Caki2 (cell line): Measurements from ENCODE around the gene PKD2. TPM values are rescaled to one million over a fixed set of nuclear protein-coding genes. Genes with fewer than 3 reads are reported as not detected.
"Not testable (repeated sequence)": the region's sequence is repeated elsewhere in the genome, so short reads cannot be mapped to it uniquely, and the experiment has no call there.

Experiments
- DNase-seq: peaks from one replicate; pipeline ENCODE4 v3.0.0-alpha.2; 2015; ENCODE audit warnings: low read depth
- in situ Hi-C: cut with HindIII; loops from 2 replicates; pipeline ENCODE4 v1.10.0; 2016; ENCODE audit warnings: low sequenced_read_pairs, low pct_unique_long_range_greater_than_20kb, mixed read lengths
- total RNA-seq: library from RNA; depleted of rRNA; stranded (reverse); fragments of >200 nt; shearing (Covaris generic); gene quantifications from 2 replicates; pipeline ENCODE4 v1.2.3, GENCODE V29; 2014; ENCODE audit warnings: low replicate concordance

The PKD2 gene
- total RNA-seq, 1 experiment from 2014 or later = 38.8 TPM

- in situ Hi-C loops = no loop called here
- DNase-seq = no peak
These were observed 89.9 kb downstream of the PKD2 start for GRCh38 chr4:88097301-88097700.

GRCh38 chr4:88097781-88098180 is 90.3 kb downstream of the PKD2 start:
- in situ Hi-C loops = no loop called here
- no peak for DNase-seq

- in situ Hi-C loops = no loop called here
These were observed 91.7 kb downstream of the PKD2 start for GRCh38 chr4:88098993-88099752.

DNA sequence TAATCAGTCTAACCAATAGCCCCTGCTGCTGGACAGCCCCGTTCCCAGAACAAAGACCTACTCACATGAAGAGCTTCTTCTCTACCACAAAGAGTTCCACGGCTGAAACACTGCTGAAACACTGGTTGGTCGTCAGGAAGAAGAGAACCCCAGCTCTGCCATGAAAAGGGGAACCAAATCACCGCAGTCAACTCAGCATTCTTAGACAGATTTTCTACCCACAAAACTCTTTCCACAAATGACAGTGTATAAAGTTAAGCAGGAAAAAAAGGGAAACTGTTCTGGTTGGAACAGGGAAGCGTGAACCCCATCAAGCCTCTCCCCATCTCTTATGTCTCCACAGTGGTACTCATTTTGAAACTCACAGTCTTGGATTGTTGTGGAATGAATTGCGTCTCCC is 93.7 kb downstream of the PKD2 start:
- DNase-seq = no peak
- in situ Hi-C loops = no loop called here

More at GRCh38 chr4:88098993-88099752, 91.7 kb downstream of the PKD2 start:
- no peak for DNase-seq

DNA sequence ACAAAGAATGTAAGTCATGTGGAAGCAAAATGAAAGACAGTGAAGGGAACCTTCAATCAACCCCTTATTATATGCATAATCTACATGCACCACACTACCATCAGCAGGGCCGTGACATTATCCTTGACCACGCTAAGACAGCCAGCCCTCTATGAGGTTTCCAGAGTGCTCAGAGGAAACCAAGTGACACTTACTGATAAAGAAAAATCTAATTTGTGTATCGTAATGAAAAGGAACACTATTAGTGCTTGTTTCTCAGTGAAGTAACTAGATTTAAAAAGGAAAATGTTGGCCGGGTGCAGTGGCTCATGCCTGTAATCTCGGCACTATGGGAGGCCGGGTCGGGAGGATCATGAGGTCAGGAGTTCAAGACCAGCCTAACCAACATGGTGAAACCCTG is 94.6 kb downstream of the PKD2 start:
- DNase-seq = no peak
- in situ Hi-C loops = no loop called here

- in situ Hi-C loops = no loop called here
- DNase-seq = peak; percentile 75
These were observed 97.6 kb downstream of the PKD2 start for GRCh38 chr4:88104902-88105610.

GRCh38 chr4:88106205-88106604 is 98.8 kb downstream of the PKD2 start:
- DNase-seq = no peak
- in situ Hi-C loops = no loop called here

DNA sequence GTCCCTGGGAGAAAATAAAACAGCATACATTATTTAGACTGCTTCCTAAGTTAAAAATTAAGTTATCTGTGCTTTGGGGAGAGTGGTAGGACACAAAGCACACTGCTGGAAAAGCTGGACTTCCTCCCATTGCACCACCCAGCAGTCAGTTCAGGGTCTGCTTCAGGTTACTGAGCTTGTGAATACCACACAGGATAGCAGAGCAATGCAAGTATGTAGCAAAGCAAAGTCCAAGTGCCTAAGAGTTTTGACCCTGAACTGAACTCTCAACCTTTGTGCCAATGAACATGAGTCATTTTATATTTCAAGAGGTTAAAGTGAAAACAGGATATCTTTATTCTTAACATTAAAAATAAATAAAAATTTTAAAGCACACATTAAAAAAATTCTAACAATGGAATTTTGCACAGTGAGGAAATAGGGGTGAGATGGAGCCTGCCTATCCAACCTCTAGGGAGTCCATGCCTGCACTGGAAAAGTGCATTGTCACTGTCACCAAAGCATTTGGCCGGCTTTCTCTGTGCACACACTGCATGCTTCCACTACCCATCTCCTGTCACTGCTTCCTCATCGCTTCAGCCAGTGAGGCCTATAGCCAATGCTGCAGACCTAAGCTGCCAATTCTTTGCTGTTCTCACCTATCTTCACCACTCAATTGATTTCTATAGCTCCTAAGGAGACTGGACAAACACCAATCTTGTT is 100.1 kb downstream of the PKD2 start:
- peak; percentile 84 for DNase-seq

GRCh38 chr4:88108108-88108465 is 100.7 kb downstream of the PKD2 start:
- in situ Hi-C loops, DNase-seq: not testable (repeated sequence)

More for the DNA sequence above, 100.1 kb downstream of the PKD2 start:
- in situ Hi-C loops = no loop called here

- peak; percentile 2 for DNase-seq
- in situ Hi-C loops = no loop called here
These were observed 101.3 kb downstream of the PKD2 start for GRCh38 chr4:88108747-88109122.

GRCh38 chr4:88109123-88109881 is 101.9 kb downstream of the PKD2 start:
- in situ Hi-C loops = no loop called here
- peak; percentile 56 for DNase-seq

GRCh38 chr4:88110826-88111225 is 103.4 kb downstream of the PKD2 start:
- peak; percentile 3 for DNase-seq
- in situ Hi-C loops = no loop called here

DNA sequence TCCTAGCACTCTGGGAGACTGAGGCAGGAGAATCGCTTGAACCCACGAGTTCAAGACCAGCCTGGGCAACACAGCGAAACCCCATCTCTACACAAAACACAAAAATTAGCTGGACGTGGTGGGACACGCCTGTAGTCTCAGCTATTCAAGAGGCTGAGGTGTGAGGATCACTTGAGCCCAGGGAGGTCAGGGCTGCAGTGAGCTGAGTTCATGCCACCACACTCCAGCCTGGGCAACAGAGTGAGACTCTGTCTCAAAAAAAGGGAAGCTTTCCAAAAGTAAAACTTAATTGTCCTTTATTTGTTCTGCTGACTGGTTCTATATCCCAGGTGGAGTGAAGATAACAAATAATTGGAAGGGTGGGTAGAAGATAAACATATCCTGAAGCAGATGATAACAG is 105.4 kb downstream of the PKD2 start:
- DNase-seq = no peak
- in situ Hi-C loops = no loop called here

DNA sequence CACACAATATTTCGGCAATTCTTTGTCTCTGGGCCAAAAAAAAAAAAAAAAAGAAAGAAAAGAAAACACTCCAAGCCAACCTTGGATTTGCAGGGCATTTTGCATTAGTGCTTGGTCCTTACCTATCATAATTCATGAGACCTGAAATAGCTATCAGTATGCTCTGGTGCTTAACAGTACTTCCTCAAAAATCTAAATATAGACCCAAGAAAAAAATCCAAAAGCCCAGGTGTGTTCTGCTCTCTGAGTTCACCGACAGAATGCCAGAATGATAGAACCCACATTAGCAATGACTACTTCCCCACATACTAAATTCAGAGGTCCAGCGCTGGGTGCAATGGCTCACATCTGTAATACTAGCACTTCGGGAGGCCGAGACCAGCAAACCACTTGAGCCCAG is 108.2 kb downstream of the PKD2 start:
- in situ Hi-C loops = no loop called here
- DNase-seq = no peak

- DNase-seq = no peak
- in situ Hi-C loops = no loop called here
These were observed 112.5 kb downstream of the PKD2 start for GRCh38 chr4:88119943-88120342.

GRCh38 chr4:88122260-88122659 is 114.8 kb downstream of the PKD2 start:
- in situ Hi-C loops, DNase-seq: not testable (repeated sequence)
